Activated CD4-positive, alpha-beta memory T cell treated with anti-CD3 and anti-CD28 coated beads, Interleukin-2, amount 10 ng/mL, durations not matched to agents 7 days and 5 days (primary cell): Measurements from ENCODE around the gene NDUFS5. TPM values are rescaled to one million over a fixed set of nuclear protein-coding genes. Genes with fewer than 3 reads are reported as not detected.

Source experiments
- CTCF ChIA-PET: fragments of 350-600 bp; sonication (Branson Sonifier 250); formaldehyde crosslinking; loops from one replicate; lab custom pipeline; 2021; ENCODE audit warnings: antibody characterized with exemption, inconsistent platforms; lab: Charles Lee
- POLR2A ChIA-PET: fragments of 350-600 bp; sonication (Branson Sonifier 250); formaldehyde crosslinking; loops from one replicate; lab custom pipeline; 2021; ENCODE audit warnings: antibody characterized with exemption; lab: Charles Lee
- DNase-seq: peaks from one replicate; pipeline ENCODE4 v3.0.0-alpha.2; 2020
- H3K27ac Mint-ChIP-seq: one replicate; pipeline ENCODE4 v1.8.0; 2021; ENCODE audit warnings: mild to moderate bottlenecking, mixed read lengths
- H3K27me3 Mint-ChIP-seq: one replicate; pipeline ENCODE4 v1.8.0; 2021; ENCODE audit warnings: mixed read lengths
- H3K36me3 Mint-ChIP-seq: one replicate; pipeline ENCODE4 v1.8.0; 2021; ENCODE audit warnings: low read depth, mixed read lengths
- H3K4me1 Mint-ChIP-seq: one replicate; pipeline ENCODE4 v1.8.0; 2021; ENCODE audit warnings: mixed read lengths
- H3K4me3 Mint-ChIP-seq: one replicate; pipeline ENCODE4 v1.8.0; 2021; ENCODE audit warnings: mild to moderate bottlenecking, mixed read lengths
- H3K9me3 Mint-ChIP-seq: one replicate; pipeline ENCODE4 v1.8.0; 2021; ENCODE audit warnings: mixed read lengths
- total RNA-seq, 2 experiments: library from RNA; stranded (reverse); gene quantifications; one replicate each; pipeline ENCODE4 v1.2.3, GENCODE V29; 2021

Gene NDUFS5
- total RNA-seq, 2 experiments from 2014 or later = 148 to 153 TPM

- peaks cover 11% of the 10 kb centered on the region for H3K4me1 Mint-ChIP-seq
- ChIA-PET CTCF (no interaction called here), POLR2A (no interaction called here)
- no peak for DNase-seq
- peaks cover 2% of the 10 kb centered on the region for H3K27me3 Mint-ChIP-seq
- H3K36me3 Mint-ChIP-seq = peaks cover under 1% of the 10 kb centered on the region
- H3K27ac Mint-ChIP-seq = no peak overlapping the region
- H3K4me3 Mint-ChIP-seq = no peak overlapping the region
- H3K9me3 Mint-ChIP-seq = no peaks in the 10 kb centered on the region
These were observed 4.7 kb upstream of the NDUFS5 start for GRCh38 chr1:39021426-39021825.

GRCh38 chr1:39023140-39023539, 3.0 kb upstream of the NDUFS5 start:
- Mint-ChIP-seq H3K27ac (no peak overlapping the region), H3K4me1 (peaks cover 17% of the 10 kb centered on the region), H3K27me3 (peaks cover 2% of the 10 kb centered on the region), H3K9me3 (no peaks in the 10 kb centered on the region), H3K36me3 (peaks cover 5% of the 10 kb centered on the region), H3K4me3 (no peak overlapping the region)
- POLR2A ChIA-PET = interaction anchor here (0.6 kb wide), 1 partner anchor 14 kb away, joined by 3 read pairs; no protein-coding TSS in a partner anchor
- CTCF ChIA-PET = no interaction called here
- no peak for DNase-seq

- Mint-ChIP-seq H3K4me3 (peak overlapping the region; percentile 83), H3K36me3 (peaks cover 31% of the 10 kb centered on the region), H3K27ac (peak overlapping the region; percentile 91), H3K4me1 (peaks cover 35% of the 10 kb centered on the region), H3K27me3 (no peaks in the 10 kb centered on the region), H3K9me3 (no peaks in the 10 kb centered on the region)
- ChIA-PET POLR2A (interaction anchor here (0.7 to 2.4 kb wide), 14 partner anchors 8 to 548 kb away, joined by 3 to 15 read pairs (median 7); partner anchors contain the start of genes AKIRIN1 and MYCBP), CTCF (interaction anchor here (0.5 to 1.9 kb wide), 11 partner anchors 8 to 239 kb away, joined by 3 to 10 read pairs (median 4); partner anchors contain the start of gene MYCBP)
- DNase-seq = no peak
These were observed 837 bp downstream of the NDUFS5 start for GRCh38 chr1:39026866-39027507.

- H3K9me3 Mint-ChIP-seq = no peaks in the 10 kb centered on the region
- H3K27me3 Mint-ChIP-seq = no peaks in the 10 kb centered on the region
- H3K4me1 Mint-ChIP-seq = peaks cover 33% of the 10 kb centered on the region
- peak overlapping the region; percentile 80 for H3K27ac Mint-ChIP-seq
- H3K4me3 Mint-ChIP-seq = peak overlapping the region; percentile 74
- ChIA-PET CTCF (interaction anchor here (1.4 kb wide), 2 partner anchors 8 to 58 kb away, joined by 3 to 6 read pairs; partner anchors contain the start of gene NDUFS5), POLR2A (no interaction called here)
- DNase-seq = no peak
- peaks cover 59% of the 10 kb centered on the region for H3K36me3 Mint-ChIP-seq
These were observed 8.0 kb downstream of the NDUFS5 start for GRCh38 chr1:39034114-39034654.

GRCh38 chr1:39036678-39037077, 10.5 kb downstream of the NDUFS5 start:
- H3K4me3 Mint-ChIP-seq = no peak overlapping the region
- ChIA-PET POLR2A (no interaction called here), CTCF (interaction anchor here (0.6 to 1.4 kb wide), 2 partner anchors 10 to 1105 kb away, joined by 3 to 4 read pairs; partner anchors contain the start of gene NDUFS5)
- peaks cover 45% of the 10 kb centered on the region for H3K36me3 Mint-ChIP-seq
- H3K9me3 Mint-ChIP-seq = no peaks in the 10 kb centered on the region
- no peak overlapping the region for H3K27ac Mint-ChIP-seq
- no peak for DNase-seq
- H3K27me3 Mint-ChIP-seq = no peaks in the 10 kb centered on the region
- H3K4me1 Mint-ChIP-seq = peaks cover 25% of the 10 kb centered on the region

GRCh38 chr1:39043513-39043912, 17.4 kb downstream of the NDUFS5 start:
- ChIA-PET CTCF (interaction anchor here (0.6 kb wide), 1 partner anchor 174 kb away, joined by 3 read pairs; no protein-coding TSS in a partner anchor), POLR2A (no interaction called here)
- Mint-ChIP-seq H3K9me3 (no peaks in the 10 kb centered on the region), H3K27ac (no peak overlapping the region), H3K4me1 (peaks cover 4% of the 10 kb centered on the region), H3K36me3 (peaks cover 25% of the 10 kb centered on the region), H3K27me3 (no peaks in the 10 kb centered on the region), H3K4me3 (no peak overlapping the region)
- no peak for DNase-seq

GRCh38 chr1:39044762-39045161, 18.6 kb downstream of the NDUFS5 start:
- H3K4me3 Mint-ChIP-seq = no peak overlapping the region

GRCh38 chr1:39045231-39045630, 19.1 kb downstream of the NDUFS5 start:
- Mint-ChIP-seq H3K4me3 (no peak overlapping the region), H3K27me3 (no peaks in the 10 kb centered on the region), H3K27ac (no peak overlapping the region), H3K9me3 (no peaks in the 10 kb centered on the region), H3K4me1 (no peaks in the 10 kb centered on the region), H3K36me3 (peaks cover 21% of the 10 kb centered on the region)
- ChIA-PET POLR2A (no interaction called here), CTCF (no interaction called here)
- DNase-seq = no peak

More at GRCh38 chr1:39044762-39045161, 18.6 kb downstream of the NDUFS5 start:
- Mint-ChIP-seq H3K27ac (no peak overlapping the region), H3K27me3 (no peaks in the 10 kb centered on the region), H3K36me3 (peaks cover 21% of the 10 kb centered on the region), H3K9me3 (no peaks in the 10 kb centered on the region), H3K4me1 (peaks cover under 1% of the 10 kb centered on the region)
- DNase-seq = no peak
- ChIA-PET POLR2A (no interaction called here), CTCF (no interaction called here)

GRCh38 chr1:39046613-39047210, 20.6 kb downstream of the NDUFS5 start:
- peaks cover 5% of the 10 kb centered on the region for H3K4me1 Mint-ChIP-seq
- no peak for DNase-seq
- ChIA-PET POLR2A (no interaction called here), CTCF (no interaction called here)
- H3K27me3 Mint-ChIP-seq = no peaks in the 10 kb centered on the region
- H3K27ac Mint-ChIP-seq = no peak overlapping the region
- no peak overlapping the region for H3K4me3 Mint-ChIP-seq
- peaks cover 21% of the 10 kb centered on the region for H3K36me3 Mint-ChIP-seq
- H3K9me3 Mint-ChIP-seq = no peaks in the 10 kb centered on the region

- CTCF ChIA-PET = no interaction called here
- no peaks in the 10 kb centered on the region for H3K9me3 Mint-ChIP-seq
- H3K4me3 Mint-ChIP-seq = no peak overlapping the region
- POLR2A ChIA-PET = no interaction called here
- no peaks in the 10 kb centered on the region for H3K27me3 Mint-ChIP-seq
- peaks cover 5% of the 10 kb centered on the region for H3K4me1 Mint-ChIP-seq
- no peak overlapping the region for H3K27ac Mint-ChIP-seq
- DNase-seq = no peak
- H3K36me3 Mint-ChIP-seq = peaks cover 22% of the 10 kb centered on the region
These were observed 21.5 kb downstream of the NDUFS5 start for GRCh38 chr1:39047374-39048229.

- POLR2A ChIA-PET = interaction anchor here (1.3 kb wide), 1 partner anchor 33 kb away, joined by 3 read pairs; no protein-coding TSS in a partner anchor
- Mint-ChIP-seq H3K27me3 (no peaks in the 10 kb centered on the region), H3K4me1 (peaks cover 5% of the 10 kb centered on the region), H3K9me3 (no peaks in the 10 kb centered on the region), H3K4me3 (no peak overlapping the region), H3K36me3 (peaks cover 14% of the 10 kb centered on the region), H3K27ac (no peak overlapping the region)
- CTCF ChIA-PET = no interaction called here
- no peak for DNase-seq
These were observed 22.7 kb downstream of the NDUFS5 start for GRCh38 chr1:39048745-39049370.

GRCh38 chr1:39050001-39050400, 23.9 kb downstream of the NDUFS5 start:
- no peaks in the 10 kb centered on the region for H3K27me3 Mint-ChIP-seq
- no peaks in the 10 kb centered on the region for H3K9me3 Mint-ChIP-seq
- no peak for DNase-seq
- no peak overlapping the region for H3K27ac Mint-ChIP-seq
- H3K4me1 Mint-ChIP-seq = peaks cover 5% of the 10 kb centered on the region
- H3K4me3 Mint-ChIP-seq = no peak overlapping the region
- H3K36me3 Mint-ChIP-seq = peaks cover 14% of the 10 kb centered on the region
- CTCF ChIA-PET = no interaction called here
- POLR2A ChIA-PET = no interaction called here
